Endometrial microvascular endothelial cells (primary cell): ENCODE data around the gene SDK2. TPM values are rescaled to one million over a fixed set of nuclear protein-coding genes. Genes with fewer than 3 reads are reported as not detected.

Experiments
- in situ Hi-C: cut with HindIII; loops from 2 replicates; pipeline ENCODE4 v1.10.0; 2017; ENCODE audit warnings: low sequenced_read_pairs, low pct_unique_long_range_greater_than_20kb; ENCODE audit errors: inconsistent ontology term
- total RNA-seq: library from RNA; depleted of rRNA; stranded (reverse); fragments of >200 nt; gene quantifications from one replicate; pipeline ENCODE4 v1.2.3, GENCODE V29; 2015; ENCODE audit errors: inconsistent ontology term

The SDK2 gene
- total RNA-seq, 1 donor from 2014 or later, result not detected

- in situ Hi-C loops, result no loop called here
Measured at GRCh38 chr17:73300392-73300791, 343.9 kb downstream of the SDK2 start.

DNA sequence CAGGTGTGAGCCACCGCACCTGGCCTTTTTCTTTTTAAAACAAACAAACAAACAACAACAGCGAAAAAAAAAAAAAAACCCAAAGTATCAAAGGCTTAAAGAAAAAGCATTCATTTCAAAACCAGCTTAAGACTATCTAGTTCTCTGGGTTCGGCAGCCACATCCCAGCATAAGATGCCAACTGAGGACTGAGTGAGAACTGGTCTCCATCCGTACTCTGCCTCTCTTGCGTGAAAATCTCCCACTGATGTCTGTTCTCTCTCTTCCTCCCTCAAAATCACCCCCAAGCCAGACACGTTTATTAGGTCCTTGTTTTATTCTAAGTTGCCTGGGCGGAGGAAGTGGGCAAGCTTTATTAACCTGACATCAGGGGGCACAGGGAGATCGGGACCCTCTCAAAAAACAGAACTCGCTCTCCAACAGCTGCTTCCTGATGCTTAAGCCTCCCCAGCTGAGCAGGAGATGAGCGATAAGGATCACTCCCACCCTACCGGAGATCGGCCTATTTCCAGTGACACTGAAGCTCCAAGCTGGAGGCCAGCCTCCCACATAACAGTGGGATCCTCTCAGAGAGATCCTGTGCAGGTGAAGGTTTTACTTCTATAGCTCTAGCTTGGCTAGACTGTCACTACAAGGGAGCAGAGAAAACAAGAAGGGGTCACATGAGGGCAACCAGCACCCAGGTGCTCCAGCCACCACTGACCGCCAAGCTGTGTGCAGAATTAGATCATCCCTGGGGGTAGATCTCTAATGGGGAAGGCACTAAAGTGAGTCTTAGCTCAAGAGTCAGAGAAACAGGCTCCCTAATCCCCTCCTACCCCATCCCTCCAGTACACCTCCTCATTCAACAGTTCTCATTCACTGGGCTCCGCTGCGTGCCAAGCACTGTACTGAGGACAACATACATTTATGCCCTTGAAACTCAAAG is 346.0 kb downstream of the SDK2 start:
- in situ Hi-C loops, result no loop called here

GRCh38 chr17:73293480-73293911 is 350.7 kb downstream of the SDK2 start:
- in situ Hi-C loops, result no loop called here

DNA sequence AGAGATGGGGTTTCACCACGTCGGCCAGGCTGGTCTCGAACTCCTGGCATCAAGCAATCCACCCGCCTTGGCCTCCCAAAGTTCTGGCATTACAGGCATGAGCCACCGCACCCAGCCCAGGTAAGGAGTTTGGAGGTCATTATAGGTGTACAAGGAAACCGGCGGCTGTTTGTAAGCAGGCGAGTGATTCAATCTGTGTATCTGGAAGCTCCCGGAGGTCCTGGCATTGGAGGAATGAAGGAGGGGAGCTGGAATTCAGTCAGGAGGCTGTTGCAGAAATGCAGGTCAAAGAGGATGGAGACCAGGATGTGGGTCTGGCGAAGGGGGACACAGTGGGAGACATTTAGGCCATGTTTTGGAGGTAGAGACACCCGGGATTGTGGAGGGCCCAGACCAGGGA is 351.2 kb downstream of the SDK2 start:
- in situ Hi-C loops, result no loop called here

- in situ Hi-C loops, result no loop called here
Measured at GRCh38 chr17:73292031-73292531, 352.2 kb downstream of the SDK2 start.

GRCh38 chr17:73291260-73291801 is 352.9 kb downstream of the SDK2 start:
- in situ Hi-C loops, result no loop called here

- in situ Hi-C loops, result no loop called here
Measured at GRCh38 chr17:73290399-73291259, 353.6 kb downstream of the SDK2 start.

DNA sequence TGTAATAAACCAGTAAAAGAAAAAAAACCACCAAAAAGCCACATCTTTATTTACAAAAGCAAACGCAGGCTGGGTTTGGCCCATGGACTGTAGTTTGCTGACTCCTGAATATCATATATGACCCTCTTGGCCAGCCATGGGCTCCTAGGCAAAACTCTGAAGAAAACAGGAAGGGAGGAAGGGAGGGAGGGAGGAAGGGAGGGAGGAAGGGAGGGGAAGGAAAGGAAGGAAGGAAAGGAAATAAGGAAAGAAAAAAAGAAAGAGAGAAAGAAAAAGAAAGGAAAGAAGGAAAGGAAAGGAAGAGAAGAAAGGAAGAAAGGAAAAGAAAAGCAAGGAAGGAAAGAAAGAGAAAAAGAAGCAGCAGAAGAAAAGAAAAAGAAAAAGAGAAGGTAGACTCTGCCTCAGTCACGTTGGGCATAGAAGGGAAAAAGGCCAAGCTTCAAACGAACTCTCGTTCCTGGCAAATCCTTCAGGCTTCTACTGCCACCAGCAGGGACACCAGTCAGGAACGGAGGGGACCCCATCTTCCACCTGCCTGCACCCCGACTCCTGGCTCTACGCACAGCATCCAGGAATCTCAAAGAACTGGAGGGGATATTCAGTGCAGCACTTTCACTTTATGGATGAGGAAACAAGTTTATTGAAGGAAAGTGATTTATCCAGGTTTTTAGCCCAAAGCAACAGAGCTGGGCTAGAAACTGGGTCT is 354.5 kb downstream of the SDK2 start:
- in situ Hi-C loops, result no loop called here

- in situ Hi-C loops, result no loop called here
Measured at GRCh38 chr17:73288534-73289302, 355.5 kb downstream of the SDK2 start.

- in situ Hi-C loops, result no loop called here
Measured at GRCh38 chr17:73286863-73287296, 357.4 kb downstream of the SDK2 start.

- in situ Hi-C loops, result no loop called here
Measured at GRCh38 chr17:73285916-73286862, 358.1 kb downstream of the SDK2 start.

DNA sequence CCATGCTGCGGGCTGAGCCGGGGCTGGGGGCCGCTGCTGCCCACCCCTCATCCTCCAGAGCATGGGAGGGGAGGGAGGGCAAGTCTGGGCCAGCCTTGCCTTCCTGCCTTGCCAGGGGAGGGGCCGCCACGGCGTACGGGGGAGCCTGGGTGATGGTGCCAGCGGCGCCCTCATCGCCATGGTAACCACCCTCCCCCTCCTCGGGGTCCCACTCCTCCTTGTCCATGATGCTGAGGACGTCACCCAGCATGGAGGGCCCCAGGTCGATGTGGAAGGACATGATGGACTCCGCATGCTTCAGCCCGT is 358.7 kb downstream of the SDK2 start:
- in situ Hi-C loops, result no loop called here

DNA sequence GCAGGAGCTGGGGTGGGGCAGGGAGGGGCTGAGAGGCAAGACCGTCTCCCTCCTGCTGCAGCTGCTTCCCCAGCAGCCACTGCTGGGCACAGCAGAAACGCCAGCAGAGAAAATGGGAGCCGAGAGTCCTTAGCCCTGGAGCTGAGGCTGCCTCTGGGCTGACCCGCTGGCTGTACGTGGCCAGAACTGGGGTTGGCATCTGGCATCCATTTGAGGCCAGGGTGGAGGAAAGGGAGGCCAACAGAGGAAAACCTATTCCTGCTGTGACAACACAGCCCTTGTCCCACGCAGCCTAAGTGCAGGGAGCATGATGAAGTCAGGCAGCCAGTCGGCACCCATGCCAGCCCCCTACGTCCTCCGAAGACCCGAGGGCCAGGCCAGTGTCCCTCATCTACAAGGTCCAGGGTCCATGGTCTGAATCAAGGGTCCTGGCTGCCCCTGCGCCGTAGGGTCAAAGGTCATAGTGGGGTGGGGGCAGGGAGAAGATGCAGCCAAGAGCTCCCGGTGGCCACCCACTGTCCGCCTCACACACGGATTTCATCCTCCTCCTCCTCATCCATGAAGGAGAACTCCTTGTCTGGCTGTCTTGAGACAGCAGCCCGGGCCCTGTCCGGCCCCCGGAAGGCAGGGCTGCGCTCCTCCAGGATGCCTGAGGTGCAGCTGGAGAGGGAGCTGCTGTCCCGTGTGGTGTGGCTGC is 359.2 kb downstream of the SDK2 start:
- in situ Hi-C loops, result no loop called here
